ENCODE results near the gene UPK2. TPM values are rescaled to one million over a fixed set of nuclear protein-coding genes. Genes with fewer than 3 reads are reported as not detected.

UPK2 gene
- total and polyA plus RNA-seq, 10 of the 15 experiments (the other 5 are each of a cell fraction or from before 2014, with no cell fraction given): 0.07 to 1.0 (median 0.31) TPM; not detected in 7

DNA sequence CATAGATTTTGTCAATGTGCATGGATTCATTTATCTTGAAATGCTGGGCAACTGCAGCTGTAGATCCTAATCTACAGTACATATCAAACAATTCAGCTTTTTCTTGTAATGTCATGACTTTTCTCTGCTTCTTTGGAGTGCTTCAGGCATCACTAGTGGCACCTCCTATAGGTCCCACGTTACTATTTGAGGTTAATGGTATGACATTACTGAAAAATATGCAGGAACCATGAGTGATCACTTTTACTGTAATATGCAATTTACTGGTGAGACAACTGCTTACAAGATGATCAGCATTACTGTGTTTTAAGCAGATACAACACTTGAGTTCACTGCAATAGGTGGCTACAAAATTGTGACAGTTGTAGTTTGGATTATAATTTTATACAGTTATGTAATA, 44.8 kb downstream of the UPK2 start (continued):
- TF ChIP-seq, protein P1, sequence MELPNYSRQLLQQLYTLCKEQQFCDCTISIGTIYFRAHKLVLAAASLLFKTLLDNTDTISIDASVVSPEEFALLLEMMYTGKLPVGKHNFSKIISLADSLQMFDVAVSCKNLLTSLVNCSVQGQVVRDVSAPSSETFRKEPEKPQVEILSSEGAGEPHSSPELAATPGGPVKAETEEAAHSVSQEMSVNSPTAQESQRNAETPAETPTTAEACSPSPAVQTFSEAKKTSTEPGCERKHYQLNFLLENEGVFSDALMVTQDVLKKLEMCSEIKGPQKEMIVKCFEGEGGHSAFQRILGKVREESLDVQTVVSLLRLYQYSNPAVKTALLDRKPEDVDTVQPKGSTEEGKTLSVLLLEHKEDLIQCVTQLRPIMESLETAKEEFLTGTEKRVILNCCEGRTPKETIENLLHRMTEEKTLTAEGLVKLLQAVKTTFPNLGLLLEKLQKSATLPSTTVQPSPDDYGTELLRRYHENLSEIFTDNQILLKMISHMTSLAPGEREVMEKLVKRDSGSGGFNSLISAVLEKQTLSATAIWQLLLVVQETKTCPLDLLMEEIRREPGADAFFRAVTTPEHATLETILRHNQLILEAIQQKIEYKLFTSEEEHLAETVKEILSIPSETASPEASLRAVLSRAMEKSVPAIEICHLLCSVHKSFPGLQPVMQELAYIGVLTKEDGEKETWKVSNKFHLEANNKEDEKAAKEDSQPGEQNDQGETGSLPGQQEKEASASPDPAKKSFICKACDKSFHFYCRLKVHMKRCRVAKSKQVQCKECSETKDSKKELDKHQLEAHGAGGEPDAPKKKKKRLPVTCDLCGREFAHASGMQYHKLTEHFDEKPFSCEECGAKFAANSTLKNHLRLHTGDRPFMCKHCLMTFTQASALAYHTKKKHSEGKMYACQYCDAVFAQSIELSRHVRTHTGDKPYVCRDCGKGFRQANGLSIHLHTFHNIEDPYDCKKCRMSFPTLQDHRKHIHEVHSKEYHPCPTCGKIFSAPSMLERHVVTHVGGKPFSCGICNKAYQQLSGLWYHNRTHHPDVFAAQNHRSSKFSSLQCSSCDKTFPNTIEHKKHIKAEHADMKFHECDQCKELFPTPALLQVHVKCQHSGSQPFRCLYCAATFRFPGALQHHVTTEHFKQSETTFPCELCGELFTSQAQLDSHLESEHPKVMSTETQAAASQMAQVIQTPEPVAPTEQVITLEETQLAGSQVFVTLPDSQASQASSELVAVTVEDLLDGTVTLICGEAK (IDR thresholded peaks at IDR 0.05; ENCODE audit: borderline replicate concordance): no peak
- TF ChIP-seq ZNF24 (IDR thresholded peaks at IDR 0.05): no peak

- Histone ChIP-seq H2AFZ (ENCODE audit: control insufficient read depth, low read depth, low read length) (no peak overlapping the region), H3K4me1 (ENCODE audit: control insufficient read depth, insufficient read depth, low read length) (no peaks in the 10 kb centered on the region), H3K4me3 (no peak overlapping the region), H4K20me1 (ENCODE audit: control insufficient read depth, insufficient read depth) (no peaks in the 10 kb centered on the region), H3K4me2 (ENCODE audit: control insufficient read depth, insufficient read depth) (no peak overlapping the region), H3K27me3 (replicated peaks in 1 of 2; ENCODE audit: control insufficient read depth in 2 of 2, insufficient read depth in 2 of 2, low read length in 1 of 2) (no peaks in the 10 kb centered on the region), H3K27ac (ENCODE audit: control insufficient read depth, insufficient read depth) (no peak overlapping the region), H3K79me2 (ENCODE audit: control insufficient read depth, insufficient read depth, low read length) (no peaks in the 10 kb centered on the region), H3K9ac (ENCODE audit: control insufficient read depth, insufficient read depth, low read length) (no peak overlapping the region), H3K36me3 (ENCODE audit: control insufficient read depth in 2 of 2, insufficient read depth in 2 of 2, low read length in 1 of 2) (peaks cover 2 to 3% of the 10 kb centered on the region in 2 experiments; a peak in 3 of 4 replicates), H3K9me3 (replicated peaks; ENCODE audit: control insufficient read depth, insufficient read depth, low read length) (no peaks in the 10 kb centered on the region)
- ATAC-seq (no peak), DNase-seq (ENCODE audit: low read depth, low spot score) (no peak), FAIRE-seq (no peak)
- in situ Hi-C loops (cut with MboI) (no loop called here), intact Hi-C loops (cut with micrococcal nuclease; ENCODE audit: unreplicated experiment) (no loop called here)
- WGBS (ENCODE audit: insufficient coverage, insufficient replicate concordance, low lambda C conversion rate, missing lambda C conversion rate): 84% methylated on average over 4 of the region's 4 CpGs
- TF ChIP-seq MXI1 (IDR thresholded peaks at IDR 0.05; ENCODE audit: low read depth, low read length): no peak
- TF ChIP-seq KAT2A (conservative IDR thresholded peaks at IDR 0.05; ENCODE audit: control insufficient read depth, low read depth, low read length): no peak
- no peak for TF ChIP-seq ATF7 (IDR thresholded peaks at IDR 0.05; ENCODE audit: low read depth)
- TF ChIP-seq STAT1 (conservative IDR thresholded peaks at IDR 0.05): no peak
- TF ChIP-seq SUZ12 (IDR thresholded peaks at IDR 0.05; ENCODE audit: unreplicated experiment): no peak
- TF ChIP-seq, protein P2, sequence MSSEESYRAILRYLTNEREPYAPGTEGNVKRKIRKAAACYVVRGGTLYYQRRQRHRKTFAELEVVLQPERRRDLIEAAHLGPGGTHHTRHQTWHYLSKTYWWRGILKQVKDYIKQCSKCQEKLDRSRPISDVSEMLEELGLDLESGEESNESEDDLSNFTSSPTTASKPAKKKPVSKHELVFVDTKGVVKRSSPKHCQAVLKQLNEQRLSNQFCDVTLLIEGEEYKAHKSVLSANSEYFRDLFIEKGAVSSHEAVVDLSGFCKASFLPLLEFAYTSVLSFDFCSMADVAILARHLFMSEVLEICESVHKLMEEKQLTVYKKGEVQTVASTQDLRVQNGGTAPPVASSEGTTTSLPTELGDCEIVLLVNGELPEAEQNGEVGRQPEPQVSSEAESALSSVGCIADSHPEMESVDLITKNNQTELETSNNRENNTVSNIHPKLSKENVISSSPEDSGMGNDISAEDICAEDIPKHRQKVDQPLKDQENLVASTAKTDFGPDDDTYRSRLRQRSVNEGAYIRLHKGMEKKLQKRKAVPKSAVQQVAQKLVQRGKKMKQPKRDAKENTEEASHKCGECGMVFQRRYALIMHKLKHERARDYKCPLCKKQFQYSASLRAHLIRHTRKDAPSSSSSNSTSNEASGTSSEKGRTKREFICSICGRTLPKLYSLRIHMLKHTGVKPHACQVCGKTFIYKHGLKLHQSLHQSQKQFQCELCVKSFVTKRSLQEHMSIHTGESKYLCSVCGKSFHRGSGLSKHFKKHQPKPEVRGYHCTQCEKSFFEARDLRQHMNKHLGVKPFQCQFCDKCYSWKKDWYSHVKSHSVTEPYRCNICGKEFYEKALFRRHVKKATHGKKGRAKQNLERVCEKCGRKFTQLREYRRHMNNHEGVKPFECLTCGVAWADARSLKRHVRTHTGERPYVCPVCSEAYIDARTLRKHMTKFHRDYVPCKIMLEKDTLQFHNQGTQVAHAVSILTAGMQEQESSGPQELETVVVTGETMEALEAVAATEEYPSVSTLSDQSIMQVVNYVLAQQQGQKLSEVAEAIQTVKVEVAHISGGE (CRISPR knock-in tag; IDR thresholded peaks at IDR 0.05): no peak
- no peak for TF ChIP-seq TAF1 (IDR thresholded peaks at IDR 0.05; ENCODE audit: borderline replicate concordance, low read depth, low read length)
- ChIA-PET RAD21 (ENCODE audit: unreplicated experiment) (no interaction called here), POLR2A (no interaction called here), CTCF (interaction anchor here (0.6 kb wide), 1 partner anchor 204 kb away, joined by 5 read pairs; no protein-coding TSS in a partner anchor), SMC1A (ENCODE audit: uncharacterized antibody, unreplicated experiment) (no interaction called here)
- no TSS peak for BruUV-seq (replicated peaks)
Observed at GRCh38 chr11:119006656-119007055, 50.6 kb downstream of the UPK2 start.
